Natural killer cell (primary cell): ENCODE measurements around the gene CMTM4. TPM values are rescaled to one million over a fixed set of nuclear protein-coding genes. Genes with fewer than 3 reads are reported as not detected.
A peak's percentile ranks its signal among the peaks of the same experiment; 100 is the strongest.

Source experiments
- ATAC-seq, 3 donors: fragments of 150-1000 bp in 2 of 3; fragments of 200-7000 bp in 1 of 3; cut with Tn5 transposase; 1 replicate in 1 of 3; 2 replicates in 2 of 3; pipeline ENCODE4 v1.10.0; 2021; ENCODE audit warnings: mild to moderate bottlenecking in 2 of 3, moderate library complexity in 2 of 3
- DNase-seq, 2 donors: peaks; one replicate each; pipeline versions ENCODE4 v3.0.0 to v3.0.0-alpha.2; 2013 to 2021; ENCODE audit warnings: mixed read lengths in 1 of 2
- H3K27ac ChIP-seq: one replicate; pipeline ENCODE4 v1.5.1; 2013; ENCODE audit warnings: mild to moderate bottlenecking, low read length
- H3K27me3 ChIP-seq: one replicate; pipeline ENCODE4 v1.6.1; 2013; ENCODE audit warnings: low read length; ENCODE audit not compliant: control insufficient read depth, insufficient read depth
- H3K36me3 ChIP-seq: one replicate; pipeline ENCODE4 v1.6.1; 2013; ENCODE audit warnings: low read length; ENCODE audit not compliant: control insufficient read depth, insufficient read depth
- H3K4me1 ChIP-seq: one replicate; pipeline ENCODE4 v1.6.1; 2013; ENCODE audit warnings: low read length; ENCODE audit not compliant: control insufficient read depth, insufficient read depth
- H3K4me3 ChIP-seq: one replicate; pipeline ENCODE4 v1.5.1; 2013; ENCODE audit warnings: low read length
- H3K9me3 ChIP-seq: one replicate; pipeline ENCODE4 v1.6.1; 2013; ENCODE audit warnings: low read length; ENCODE audit not compliant: control insufficient read depth, insufficient read depth
- H3K27ac Mint-ChIP-seq, 2 donors: one replicate each; pipeline ENCODE4 v1.8.0; 2022; ENCODE audit warnings: mild to moderate bottlenecking in 2 of 2, mixed read lengths in 2 of 2, moderate library complexity in 1 of 2
- H3K27me3 Mint-ChIP-seq, 2 donors: one replicate each; pipeline ENCODE4 v1.8.0; 2022; ENCODE audit warnings: low read depth in 2 of 2, mixed read lengths in 2 of 2
- H3K36me3 Mint-ChIP-seq: one replicate; pipeline ENCODE4 v1.8.0; 2022; ENCODE audit warnings: mixed read lengths
- H3K4me1 Mint-ChIP-seq, 2 donors: one replicate each; pipeline ENCODE4 v1.8.0; 2022; ENCODE audit warnings: mixed read lengths in 2 of 2
- H3K4me3 Mint-ChIP-seq: one replicate; pipeline ENCODE4 v1.8.0; 2022; ENCODE audit warnings: mild to moderate bottlenecking, moderate library complexity, mixed read lengths
- H3K9me3 Mint-ChIP-seq, 2 donors: one replicate each; pipeline ENCODE4 v1.8.0; 2022; ENCODE audit warnings: mixed read lengths in 2 of 2
- CTCF ChIP-seq: fragments of 200-600 bp; IDR thresholded peaks from one replicate; pipeline ENCODE4 v1.8.0; 2022; ENCODE audit warnings: antibody characterized with exemption
- WGBS: methylation state at CpG from one replicate; pipeline ENCODE4 v1.1.7; 2013; ENCODE audit warnings: missing lambda C conversion rate; ENCODE audit not compliant: insufficient coverage; 5-methylcytosine and 5-hydroxymethylcytosine counted together
- intact Hi-C: fragments of 100-400 bp; cut with micrococcal nuclease; formaldehyde crosslinking; loops from one replicate; pipeline ENCODE4 v1.14.2; 2022
- total RNA-seq, 4 donors: library from RNA; stranded (reverse); fragments of 120-200 nt in 1 of 4; gene quantifications; one replicate each; pipeline versions ENCODE4 v1.2.3 to v1.2.4, GENCODE V29; 2013 to 2022

Gene CMTM4
- total RNA-seq, 3 donors from 2014 or later (not counting 1 experiment from before 2014, with no cell fraction given) = 0.61 to 1.4 (median 0.85) TPM

GRCh38 chr16:66698046-66698445 lies 1.5 kb upstream of the CMTM4 start:
- Histone ChIP-seq H3K9me3 (no peaks in the 10 kb centered on the region), H3K4me1 (peaks cover 20% of the 10 kb centered on the region), H3K4me3 (no peak overlapping the region), H3K36me3 (no peaks in the 10 kb centered on the region), H3K27me3 (peaks cover 5% of the 10 kb centered on the region), H3K27ac (no peak overlapping the region)
- Mint-ChIP-seq H3K27me3 (peaks cover 8 to 20% of the 10 kb centered on the region in 2 donors), H3K4me1 (peaks cover 6 to 12% of the 10 kb centered on the region in 2 donors), H3K4me3 (peak overlapping the region; percentile 67), H3K36me3 (no peaks in the 10 kb centered on the region), H3K27ac (no peak overlapping the region), H3K9me3 (no peaks in the 10 kb centered on the region)
- WGBS = 91% methylated on average over 5 of the region's 7 CpGs
- TF ChIP-seq CTCF = no peak
- intact Hi-C loops = no loop called here
- ATAC-seq = no peak
- no peak for DNase-seq

GRCh38 chr16:66695935-66696668 lies 441 bp downstream of the CMTM4 start:
- intact Hi-C loops = no loop called here
- Histone ChIP-seq H3K9me3 (no peaks in the 10 kb centered on the region), H3K27me3 (peaks cover 5% of the 10 kb centered on the region), H3K36me3 (no peaks in the 10 kb centered on the region), H3K4me3 (peak overlapping the region; percentile 17), H3K27ac (no peak overlapping the region), H3K4me1 (peaks cover 20% of the 10 kb centered on the region)
- Mint-ChIP-seq H3K36me3 (no peaks in the 10 kb centered on the region), H3K9me3 (no peaks in the 10 kb centered on the region), H3K4me3 (peak overlapping the region; percentile 85), H3K27ac (peak overlapping the region in 1 of 2 donors; percentile 52), H3K27me3 (peaks cover 11 to 20% of the 10 kb centered on the region in 2 donors), H3K4me1 (peaks cover 6 to 12% of the 10 kb centered on the region in 2 donors)
- peak in 2 of 3 donors; percentile 47 to 48 for ATAC-seq
- DNase-seq = peak in 1 of 2 donors; percentile 32
- WGBS = 2% methylated on average over 91 of the region's 91 CpGs
- no peak for TF ChIP-seq CTCF

GRCh38 chr16:66695471-66695934 lies 1.0 kb downstream of the CMTM4 start:
- Mint-ChIP-seq H3K4me1 (peaks cover 6 to 12% of the 10 kb centered on the region in 2 donors), H3K4me3 (peak overlapping the region; percentile 85), H3K27ac (peak overlapping the region in 1 of 2 donors; percentile 52), H3K36me3 (no peaks in the 10 kb centered on the region), H3K27me3 (peaks cover 17 to 22% of the 10 kb centered on the region in 2 donors), H3K9me3 (no peaks in the 10 kb centered on the region)
- peak in 1 of 2 donors; percentile 31 for DNase-seq
- intact Hi-C loops = no loop called here
- H3K4me3 ChIP-seq = peak overlapping the region; percentile 17
- H3K36me3 ChIP-seq = no peaks in the 10 kb centered on the region
- no peak overlapping the region for H3K27ac ChIP-seq
- H3K27me3 ChIP-seq = peaks cover 5% of the 10 kb centered on the region
- no peaks in the 10 kb centered on the region for H3K9me3 ChIP-seq
- H3K4me1 ChIP-seq = peaks cover 20% of the 10 kb centered on the region
- WGBS = 16% methylated on average over 8 of the region's 8 CpGs
- ATAC-seq = no peak
- no peak for TF ChIP-seq CTCF
